WTC11 (cell line): Measurements from ENCODE around the gene CSF1R.

Source experiments
- CTCF ChIP-seq: fragments of 200-600 bp; IDR thresholded peaks from 2 replicates; pipeline ENCODE4 v1.8.0; 2022; ENCODE audit warnings: antibody characterized with exemption
- ETV6 ChIP-seq: sonication (generic); formaldehyde crosslinking; IDR thresholded peaks from 2 replicates; pipeline ENCODE4 v1.8.1; 2022; ENCODE audit warnings: mild to moderate bottlenecking, missing genetic modification reagents
- GABPB1 ChIP-seq: sonication (generic); formaldehyde crosslinking; IDR thresholded peaks from 2 replicates; pipeline ENCODE4 v1.8.1; 2023; ENCODE audit warnings: mild to moderate bottlenecking, missing genetic modification reagents
- KAT7 ChIP-seq: sonication (generic); formaldehyde crosslinking; IDR thresholded peaks from 2 replicates; pipeline ENCODE4 v1.8.1; 2023; ENCODE audit warnings: missing genetic modification reagents, mild to moderate bottlenecking, borderline replicate concordance
- NFE2L1 ChIP-seq: sonication (generic); formaldehyde crosslinking; IDR thresholded peaks from 2 replicates; pipeline ENCODE4 v1.8.1; 2023; ENCODE audit warnings: missing genetic modification reagents
- NFYB ChIP-seq: sonication (generic); formaldehyde crosslinking; conservative IDR thresholded peaks from 2 replicates; pipeline ENCODE4 v1.8.0; 2022; ENCODE audit warnings: low read depth, missing genetic modification reagents
- SP1 ChIP-seq: sonication (generic); formaldehyde crosslinking; conservative IDR thresholded peaks from 2 replicates; pipeline ENCODE4 v1.8.1; 2022; ENCODE audit warnings: missing genetic modification reagents
- USF1 ChIP-seq: sonication (generic); formaldehyde crosslinking; IDR thresholded peaks from 2 replicates; pipeline ENCODE4 v1.8.0; 2022; ENCODE audit warnings: mild to moderate bottlenecking, missing genetic modification reagents
- USF2 ChIP-seq: sonication (generic); formaldehyde crosslinking; IDR thresholded peaks from 2 replicates; pipeline ENCODE4 v1.8.1; 2023; ENCODE audit warnings: mild to moderate bottlenecking, missing genetic modification reagents, moderate library complexity

GRCh38 chr5:150042459-150042858 lies 43.9 kb downstream of the CSF1R start:
- no peak for TF ChIP-seq CTCF
- no peak for TF ChIP-seq KAT7
- TF ChIP-seq NFYB (CRISPR knock-in tag): no peak
- no peak for TF ChIP-seq USF1 (CRISPR knock-in tag)
- no peak for TF ChIP-seq SP1 (CRISPR knock-in tag)
- TF ChIP-seq USF2 (CRISPR knock-in tag): no peak
- no peak for TF ChIP-seq ETV6 (CRISPR knock-in tag)
- no peak for TF ChIP-seq NFE2L1
- TF ChIP-seq GABPB1 (CRISPR knock-in tag): no peak
